Measurements from ENCODE around the gene PPP1R36. TPM values are rescaled to one million over a fixed set of nuclear protein-coding genes. Genes with fewer than 3 reads are reported as not detected.
A peak's percentile ranks its signal among the peaks of the same experiment; 100 is the strongest.

Gene PPP1R36
- total and polyA plus RNA-seq, 2 of the 13 experiments (the other 11 are each of a cell fraction or from before 2014, with no cell fraction given) = 0.11 to 0.17 TPM

DNA sequence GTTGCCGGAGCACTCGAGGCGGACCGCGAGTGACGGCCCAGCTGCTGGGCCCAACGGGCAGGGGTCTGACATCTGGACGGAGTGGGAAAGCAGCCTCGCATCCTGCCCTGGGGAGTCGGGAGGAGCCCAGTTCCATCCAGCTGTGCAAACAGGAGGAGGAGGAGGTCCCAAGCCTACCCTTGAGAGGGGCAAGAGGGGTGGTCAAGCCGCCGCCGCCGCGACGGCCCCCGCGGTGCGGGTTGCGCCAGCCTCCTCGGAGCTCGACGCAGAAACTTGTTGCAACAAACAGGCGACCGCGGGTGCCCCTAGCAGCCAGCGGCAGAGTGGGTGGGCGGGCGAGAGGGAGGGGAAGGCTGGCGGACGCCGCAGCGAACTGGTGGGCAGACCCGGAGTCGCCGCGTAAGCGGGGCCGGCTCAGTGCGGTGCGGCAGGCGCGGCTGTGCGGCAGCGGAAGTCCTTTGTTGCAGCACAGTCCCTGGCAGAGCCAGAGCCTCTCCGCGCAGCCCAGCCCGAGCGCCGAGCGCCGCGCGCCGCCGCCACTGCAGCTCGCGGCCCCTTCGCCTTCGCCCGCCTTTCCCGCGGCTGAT, 45.4 kb upstream of the PPP1R36 start, which contains the start of gene ZBTB1 (continued):
- TF ChIP-seq ZUFSP (CRISPR knock-in tag; IDR thresholded peaks at IDR 0.05; ENCODE audit: borderline replicate concordance) = no peak
- TF ChIP-seq ZSCAN12 (CRISPR knock-in tag; IDR thresholded peaks at IDR 0.05) = peak; percentile 29; the same call in 1 of the 2 replicates
- TF ChIP-seq SPEN (CRISPR knock-in tag; IDR thresholded peaks at IDR 0.05; ENCODE audit: low read depth) = peak; percentile 47; the same call in 1 of the 2 replicates
- TF ChIP-seq, protein P1, sequence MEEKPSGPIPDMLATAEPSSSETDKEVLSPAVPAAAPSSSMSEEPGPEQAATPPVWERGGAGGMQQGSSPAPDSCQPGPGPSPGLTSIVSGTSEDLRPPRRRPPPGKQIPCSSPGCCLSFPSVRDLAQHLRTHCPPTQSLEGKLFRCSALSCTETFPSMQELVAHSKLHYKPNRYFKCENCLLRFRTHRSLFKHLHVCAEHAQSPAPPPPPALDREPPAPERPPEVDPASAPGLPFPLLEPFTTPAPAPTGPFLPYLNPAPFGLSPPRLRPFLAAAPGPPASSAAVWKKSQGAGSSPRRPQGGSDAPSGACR (CRISPR knock-in tag; IDR thresholded peaks at IDR 0.05) = peak; percentile 24; the same call in 1 of the 2 replicates
- 0 out of 2 replicates have a peak, but pooled peaks have one; percentile 12 for TF ChIP-seq ELF3 (CRISPR knock-in tag; IDR thresholded peaks at IDR 0.05)
- no peak for TF ChIP-seq ZNF253 (CRISPR knock-in tag; IDR thresholded peaks at IDR 0.05; ENCODE audit: borderline replicate concordance)
- no peak; the same call in none of the 2 replicates for TF ChIP-seq IKZF5 (CRISPR knock-in tag; IDR thresholded peaks at IDR 0.05)
- no peak for TF ChIP-seq ZMYM2 (CRISPR knock-in tag; IDR thresholded peaks at IDR 0.05)
- TF ChIP-seq ZBTB8A (CRISPR knock-in tag; IDR thresholded peaks at IDR 0.05; ENCODE audit: borderline replicate concordance, low read depth) = no peak
- TF ChIP-seq ATAD3A (CRISPR knock-in tag; IDR thresholded peaks at IDR 0.05) = 0 out of 2 replicates have a peak, but pooled peaks have one; percentile 34
- TF ChIP-seq TAF15 (IDR thresholded peaks at IDR 0.05; ENCODE audit: low read depth, low read length, poor library complexity, severe bottlenecking) = peak; percentile 26
- TF ChIP-seq, protein P2, sequence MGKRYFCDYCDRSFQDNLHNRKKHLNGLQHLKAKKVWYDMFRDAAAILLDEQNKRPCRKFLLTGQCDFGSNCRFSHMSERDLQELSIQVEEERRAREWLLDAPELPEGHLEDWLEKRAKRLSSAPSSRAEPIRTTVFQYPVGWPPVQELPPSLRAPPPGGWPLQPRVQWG (CRISPR knock-in tag; IDR thresholded peaks at IDR 0.05; ENCODE audit: borderline replicate concordance, low read depth) = no peak
- no peak for TF ChIP-seq ZZZ3 (CRISPR knock-in tag; IDR thresholded peaks at IDR 0.05; ENCODE audit: borderline replicate concordance)
- TF ChIP-seq KAT7 (CRISPR knock-in tag; IDR thresholded peaks at IDR 0.05; ENCODE audit: borderline replicate concordance) = no peak; the same call in 1 of the 2 replicates
- no peak for TF ChIP-seq ZNF138 (CRISPR knock-in tag; IDR thresholded peaks at IDR 0.05; ENCODE audit: low read depth)
- TF ChIP-seq, protein P3, sequence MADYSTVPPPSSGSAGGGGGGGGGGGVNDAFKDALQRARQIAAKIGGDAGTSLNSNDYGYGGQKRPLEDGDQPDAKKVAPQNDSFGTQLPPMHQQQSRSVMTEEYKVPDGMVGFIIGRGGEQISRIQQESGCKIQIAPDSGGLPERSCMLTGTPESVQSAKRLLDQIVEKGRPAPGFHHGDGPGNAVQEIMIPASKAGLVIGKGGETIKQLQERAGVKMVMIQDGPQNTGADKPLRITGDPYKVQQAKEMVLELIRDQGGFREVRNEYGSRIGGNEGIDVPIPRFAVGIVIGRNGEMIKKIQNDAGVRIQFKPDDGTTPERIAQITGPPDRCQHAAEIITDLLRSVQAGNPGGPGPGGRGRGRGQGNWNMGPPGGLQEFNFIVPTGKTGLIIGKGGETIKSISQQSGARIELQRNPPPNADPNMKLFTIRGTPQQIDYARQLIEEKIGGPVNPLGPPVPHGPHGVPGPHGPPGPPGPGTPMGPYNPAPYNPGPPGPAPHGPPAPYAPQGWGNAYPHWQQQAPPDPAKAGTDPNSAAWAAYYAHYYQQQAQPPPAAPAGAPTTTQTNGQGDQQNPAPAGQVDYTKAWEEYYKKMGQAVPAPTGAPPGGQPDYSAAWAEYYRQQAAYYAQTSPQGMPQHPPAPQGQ (CRISPR knock-in tag; IDR thresholded peaks at IDR 0.05; ENCODE audit: borderline replicate concordance) = no peak
- no peak; the same call in 1 of the 2 replicates for TF ChIP-seq ZNF792 (CRISPR knock-in tag; IDR thresholded peaks at IDR 0.05)
- TF ChIP-seq, protein P4, sequence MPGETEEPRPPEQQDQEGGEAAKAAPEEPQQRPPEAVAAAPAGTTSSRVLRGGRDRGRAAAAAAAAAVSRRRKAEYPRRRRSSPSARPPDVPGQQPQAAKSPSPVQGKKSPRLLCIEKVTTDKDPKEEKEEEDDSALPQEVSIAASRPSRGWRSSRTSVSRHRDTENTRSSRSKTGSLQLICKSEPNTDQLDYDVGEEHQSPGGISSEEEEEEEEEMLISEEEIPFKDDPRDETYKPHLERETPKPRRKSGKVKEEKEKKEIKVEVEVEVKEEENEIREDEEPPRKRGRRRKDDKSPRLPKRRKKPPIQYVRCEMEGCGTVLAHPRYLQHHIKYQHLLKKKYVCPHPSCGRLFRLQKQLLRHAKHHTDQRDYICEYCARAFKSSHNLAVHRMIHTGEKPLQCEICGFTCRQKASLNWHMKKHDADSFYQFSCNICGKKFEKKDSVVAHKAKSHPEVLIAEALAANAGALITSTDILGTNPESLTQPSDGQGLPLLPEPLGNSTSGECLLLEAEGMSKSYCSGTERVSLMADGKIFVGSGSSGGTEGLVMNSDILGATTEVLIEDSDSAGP (CRISPR knock-in tag; IDR thresholded peaks at IDR 0.05; ENCODE audit: borderline replicate concordance) = 0 out of 2 replicates have a peak, but pooled peaks have one; percentile 11
- no peak for TF ChIP-seq MEIS1 (CRISPR knock-in tag; IDR thresholded peaks at IDR 0.05; ENCODE audit: borderline replicate concordance)
- TF ChIP-seq SNAPC2 (CRISPR knock-in tag; IDR thresholded peaks at IDR 0.05) = 0 out of 2 replicates have a peak, but pooled peaks have one; percentile 12
- TF ChIP-seq ZNF790 (CRISPR knock-in tag; IDR thresholded peaks at IDR 0.05; ENCODE audit: borderline replicate concordance) = no peak; the same call in 1 of the 2 replicates

Data from HepG2 (cell line).